HEK293T (cell line): ENCODE results near the gene PMS1.

Source experiments
- CTCF ChIA-PET: fragments of 350-600 bp; formaldehyde crosslinking; extraction: SDS; loops from one replicate; lab custom pipeline; 2021; ENCODE audit warnings: antibody characterized with exemption, inconsistent platforms; lab: Yijun Ruan, JAX
- POLR2A ChIA-PET: fragments of 350-600 bp; formaldehyde crosslinking; extraction: SDS; loops from one replicate; lab custom pipeline; 2020; ENCODE audit warnings: antibody characterized with exemption, inconsistent platforms; lab: Yijun Ruan, JAX
- DNase-seq: peaks from one replicate; pipeline ENCODE4 v3.0.0; 2012; ENCODE audit warnings: mixed read lengths; ENCODE audit errors: extremely low spot score
- ARNT ChIP-seq: fragments of 450-650 bp; IDR thresholded peaks from 2 replicates; pipeline ENCODE4 v1.6.1; 2017; ENCODE audit warnings: mild to moderate bottlenecking
- BHLHE40 ChIP-seq: fragments of 450-650 bp; IDR thresholded peaks from 2 replicates; pipeline ENCODE4 v1.6.1; 2016; ENCODE audit warnings: mild to moderate bottlenecking, moderate library complexity, borderline replicate concordance
- CTBP1 ChIP-seq: fragments of 450-650 bp; IDR thresholded peaks from 2 replicates; pipeline ENCODE4 v1.6.1; 2016; ENCODE audit warnings: borderline replicate concordance
- ELF4 ChIP-seq: fragments of 450-650 bp; IDR thresholded peaks from 2 replicates; pipeline ENCODE4 v1.6.1; 2017; ENCODE audit warnings: antibody characterized with exemption
- FOXA1 ChIP-seq: fragments of 450-650 bp; IDR thresholded peaks from 2 replicates; pipeline ENCODE4 v1.6.1; 2016; ENCODE audit warnings: mild to moderate bottlenecking
- FOXK2 ChIP-seq: fragments of 450-650 bp; IDR thresholded peaks from 2 replicates; pipeline ENCODE4 v1.6.1; 2016; ENCODE audit warnings: mild to moderate bottlenecking
- FOXM1 ChIP-seq: fragments of 450-650 bp; IDR thresholded peaks from 2 replicates; pipeline ENCODE4 v1.6.1; 2017; ENCODE audit warnings: mild to moderate bottlenecking, borderline replicate concordance
- HDGF ChIP-seq: fragments of 450-650 bp; IDR thresholded peaks from 2 replicates; pipeline ENCODE4 v1.6.1; 2017; ENCODE audit warnings: antibody characterized with exemption, borderline replicate concordance
- L3MBTL2 ChIP-seq: fragments of 450-650 bp; conservative IDR thresholded peaks from 2 replicates; pipeline ENCODE4 v1.6.1; 2016; ENCODE audit warnings: mild to moderate bottlenecking
- LEF1 ChIP-seq: fragments of 450-650 bp; IDR thresholded peaks from 2 replicates; pipeline ENCODE4 v1.6.1; 2017; ENCODE audit warnings: mild to moderate bottlenecking, borderline replicate concordance
- NFRKB ChIP-seq: fragments of 450-650 bp; IDR thresholded peaks from 2 replicates; pipeline ENCODE4 v1.6.1; 2016; ENCODE audit warnings: mild to moderate bottlenecking, moderate library complexity
- PKNOX1 ChIP-seq: fragments of 450-650 bp; IDR thresholded peaks from 2 replicates; pipeline ENCODE4 v1.6.1; 2016
- SP1 ChIP-seq: fragments of 450-650 bp; IDR thresholded peaks from 2 replicates; pipeline ENCODE4 v1.6.1; 2017
- SUZ12 ChIP-seq: fragments of 450-650 bp; IDR thresholded peaks from 2 replicates; pipeline ENCODE4 v1.6.1; 2016; ENCODE audit warnings: mild to moderate bottlenecking
- TARDBP ChIP-seq: fragments of 450-650 bp; IDR thresholded peaks from 2 replicates; pipeline ENCODE4 v1.6.1; 2016
- ZNF384 ChIP-seq: fragments of 450-650 bp; IDR thresholded peaks from 2 replicates; pipeline ENCODE4 v1.6.1; 2016

PMS1 gene

DNA sequence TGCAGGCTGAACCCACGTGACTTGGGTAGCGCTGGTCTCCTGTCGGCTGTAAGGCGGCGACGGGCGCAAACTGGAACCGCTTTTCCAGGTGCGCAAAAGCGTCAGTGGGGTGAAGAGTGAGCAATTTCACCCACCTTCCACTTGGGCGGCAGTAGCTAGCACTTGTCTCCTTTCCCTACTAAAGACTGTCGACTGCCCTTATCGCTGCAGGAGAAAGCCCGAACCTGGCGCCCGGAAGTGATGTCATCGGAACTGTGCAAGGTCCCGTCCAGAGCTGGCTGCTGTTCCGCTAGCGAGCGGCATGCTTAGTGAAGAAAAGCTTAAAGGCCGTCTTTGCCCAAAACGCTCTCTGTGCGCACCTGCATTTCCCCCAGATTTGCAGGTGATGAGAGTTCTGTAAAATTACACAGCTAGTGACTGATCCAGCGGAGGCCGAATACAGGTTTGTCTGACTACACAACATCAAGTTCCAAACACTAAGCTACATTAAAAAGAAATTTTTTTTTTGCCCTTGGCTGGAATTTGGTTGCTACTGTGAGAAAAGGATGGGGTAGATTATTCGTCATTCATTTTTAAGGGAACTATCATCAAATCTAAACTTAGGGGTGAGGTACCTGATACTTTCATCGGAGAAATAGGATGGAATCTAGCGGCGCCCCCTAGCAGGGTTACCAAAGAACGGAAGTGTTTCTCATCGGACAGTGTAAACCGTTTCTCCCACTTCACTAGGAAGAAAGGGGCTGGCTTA, 21.5 kb upstream of the PMS1 start, which contains the start of gene OSGEPL1:
Gene OSGEPL1 (minus strand): TSS at position 242 of the 748 bp plus-strand sequence. CDS start 1,152 bp downstream, outside the sequence.
- POLR2A ChIA-PET: interaction anchor here (0.7 to 2.8 kb wide), 18 partner anchors 9 to 557 kb away, joined by 3 to 14 read pairs (median 4); partner anchors contain the start of genes ASNSD1, HIBCH, ORMDL1 and PMS1
- TF ChIP-seq CTBP1 (peak; percentile 18; the same call in 1 of the 2 replicates), PKNOX1 (no peak), L3MBTL2 (peak; percentile 88)
- peak; percentile 86 for DNase-seq
- CTCF ChIA-PET: interaction anchor here (0.6 to 1.2 kb wide), 7 partner anchors 11 to 67 kb away, joined by 3 to 7 read pairs (median 3); partner anchors contain the start of genes ORMDL1 and PMS1

DNA sequence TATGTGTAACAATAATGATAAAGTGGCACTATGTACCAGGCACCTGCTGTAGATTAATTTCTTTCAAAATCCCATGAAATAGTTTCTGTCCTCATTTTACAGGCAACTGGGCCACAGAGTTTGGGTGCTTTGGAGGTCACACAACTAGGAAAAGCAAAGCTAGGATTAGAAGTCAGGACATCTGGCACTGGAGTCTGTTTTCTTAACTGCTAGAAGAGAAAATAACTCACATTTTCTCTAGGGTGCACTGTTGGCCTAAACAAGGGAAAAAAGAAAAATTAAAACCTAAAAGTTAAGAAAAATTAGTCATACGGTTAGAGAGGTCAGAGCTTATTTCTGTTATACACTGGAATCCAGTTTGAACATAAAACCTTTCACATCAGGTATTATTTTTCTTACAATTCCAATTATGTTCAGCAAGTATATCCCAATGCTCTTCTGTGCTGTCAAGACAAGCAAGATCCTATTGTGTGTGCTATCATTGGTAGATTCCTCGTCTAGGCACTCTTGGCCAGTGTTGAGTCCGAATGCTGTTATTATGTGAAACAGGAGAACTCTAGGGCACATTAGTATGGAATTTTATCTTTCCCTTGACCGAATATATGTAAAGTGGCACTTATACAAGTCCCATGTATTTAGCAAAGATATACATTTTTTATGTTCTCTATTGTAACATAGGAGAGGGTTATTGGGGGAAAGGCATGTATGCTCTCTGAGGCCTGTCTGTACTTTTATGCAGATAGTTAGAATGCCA, 20.2 kb upstream of the PMS1 start:
- TF ChIP-seq SP1 (no peak), BHLHE40 (no peak), HDGF (no peak), L3MBTL2 (no peak), PKNOX1 (no peak), TARDBP (no peak), FOXA1 (no peak), ARNT (no peak), FOXM1 (no peak), ZNF384 (no peak), CTBP1 (no peak), SUZ12 (no peak), FOXK2 (no peak), LEF1 (no peak), ELF4 (no peak), NFRKB (no peak)
- no peak for DNase-seq
- POLR2A ChIA-PET: no interaction called here
- CTCF ChIA-PET: interaction anchor here (0.6 to 0.7 kb wide), 4 partner anchors 29 to 1007 kb away, joined by 3 to 7 read pairs (median 4); no protein-coding TSS in a partner anchor

DNA sequence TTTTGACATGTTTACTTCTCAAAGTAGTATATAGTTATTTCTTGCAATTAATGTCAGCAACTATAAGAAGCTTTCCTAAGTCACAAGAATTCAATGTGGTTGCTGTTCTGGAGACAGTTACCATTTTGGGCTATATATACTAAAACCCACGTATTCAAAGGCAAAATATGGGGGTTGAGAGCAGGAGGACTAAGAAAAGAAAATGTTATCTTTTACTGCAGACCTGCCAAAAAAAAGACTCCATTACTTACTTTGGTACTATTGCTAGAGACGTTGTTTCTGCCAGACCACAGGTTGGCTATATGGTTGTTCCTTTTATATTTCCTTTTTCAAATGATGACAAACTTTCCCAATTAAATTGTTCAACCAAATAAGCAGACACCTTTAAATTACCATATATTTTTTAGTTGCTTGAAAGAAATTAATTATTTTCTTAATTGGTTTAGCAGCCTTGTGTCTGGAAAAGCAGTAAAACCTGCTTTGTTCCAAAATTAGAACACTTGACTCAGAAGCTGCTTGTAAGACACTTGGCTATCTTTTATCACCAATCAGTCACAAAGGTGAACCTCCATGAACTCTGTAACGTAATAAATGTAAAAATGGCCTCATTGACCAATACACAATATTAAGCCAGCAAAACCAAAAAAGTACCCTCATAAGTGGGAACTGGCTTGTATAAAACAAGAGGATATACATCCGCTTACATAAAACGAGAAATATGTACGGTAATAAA, 13.5 kb upstream of the PMS1 start:
- ChIA-PET POLR2A (interaction anchor here (1.8 to 2.5 kb wide), 2 partner anchors 8 kb away, joined by 5 to 11 read pairs; partner anchors contain the start of gene OSGEPL1), CTCF (no interaction called here)
- no peak for DNase-seq
- TF ChIP-seq SUZ12: no peak
- no peak for TF ChIP-seq ELF4
- no peak for TF ChIP-seq PKNOX1
- no peak for TF ChIP-seq FOXA1
- TF ChIP-seq HDGF: no peak
- no peak for TF ChIP-seq ZNF384
- TF ChIP-seq NFRKB: no peak
- TF ChIP-seq BHLHE40: no peak
- TF ChIP-seq SP1: no peak
- no peak for TF ChIP-seq FOXK2

- no peak for TF ChIP-seq FOXA1
- TF ChIP-seq FOXK2: no peak
- TF ChIP-seq CTBP1: no peak
- TF ChIP-seq ZNF384: no peak
- TF ChIP-seq PKNOX1: no peak
- TF ChIP-seq FOXM1: no peak
- TF ChIP-seq SUZ12: no peak
- no peak for TF ChIP-seq NFRKB
- no peak for TF ChIP-seq HDGF
- no peak for TF ChIP-seq ELF4
- no peak for TF ChIP-seq BHLHE40
- TF ChIP-seq SP1: no peak
- TF ChIP-seq TARDBP: no peak
- POLR2A ChIA-PET: interaction anchor here (1.0 to 2.5 kb wide), 2 partner anchors 10 to 12 kb away, joined by 3 to 11 read pairs; partner anchors contain the start of genes ORMDL1, OSGEPL1 and PMS1
- DNase-seq: no peak
- CTCF ChIA-PET: no interaction called here
Measured at GRCh38 chr2:189772212-189772611, 12.0 kb upstream of the PMS1 start.
